Endodermal cell (in vitro differentiated cells): ENCODE results near the gene ATG2A. TPM values are rescaled to one million over a fixed set of nuclear protein-coding genes. Genes with fewer than 3 reads are reported as not detected.

Experiments used
- DNase-seq: peaks from one replicate; pipeline ENCODE4 v3.0.0-alpha.2; 2017
- H3K27ac ChIP-seq: 2 replicates; pipeline ENCODE4 v1.5.1; 2013; ENCODE audit warnings: mild to moderate bottlenecking, low read depth, low read length, moderate library complexity
- H3K27me3 ChIP-seq: 2 replicates; pipeline ENCODE4 v1.6.1; 2013; ENCODE audit warnings: mild to moderate bottlenecking, low read length, moderate library complexity; ENCODE audit not compliant: insufficient read depth, control insufficient read depth, poor library complexity, severe bottlenecking
- H3K36me3 ChIP-seq: 2 replicates; pipeline ENCODE4 v1.7.0; 2013; ENCODE audit warnings: mild to moderate bottlenecking, low read length, moderate library complexity; ENCODE audit not compliant: control insufficient read depth, insufficient read depth
- H3K4me1 ChIP-seq: one replicate; pipeline ENCODE4 v1.7.0; 2013; ENCODE audit warnings: low read length; ENCODE audit not compliant: control insufficient read depth, insufficient read depth
- H3K4me3 ChIP-seq: 2 replicates; pipeline ENCODE4 v1.5.1; 2013; ENCODE audit warnings: mild to moderate bottlenecking, low read length, moderate library complexity
- H3K9ac ChIP-seq: 2 replicates; pipeline ENCODE4 v1.6.1; 2013; ENCODE audit warnings: mild to moderate bottlenecking, low read length, moderate library complexity; ENCODE audit not compliant: poor library complexity, severe bottlenecking; ENCODE audit errors: extremely low read depth
- H3K9me3 ChIP-seq: 2 replicates; pipeline ENCODE4 v1.6.1; 2013; ENCODE audit warnings: mild to moderate bottlenecking, low read length, moderate library complexity; ENCODE audit not compliant: control insufficient read depth
- H3K27ac Mint-ChIP-seq: 2 replicates; pipeline ENCODE4 v1.8.0; 2020; ENCODE audit warnings: mixed read lengths
- H3K27me3 Mint-ChIP-seq: 2 replicates; pipeline ENCODE4 v1.8.0; 2021; ENCODE audit warnings: mild to moderate bottlenecking, mixed read lengths; ENCODE audit not compliant: insufficient read depth
- H3K36me3 Mint-ChIP-seq: 2 replicates; pipeline ENCODE4 v1.8.0; 2020; ENCODE audit warnings: low read depth, mixed read lengths
- H3K4me1 Mint-ChIP-seq: 2 replicates; pipeline ENCODE4 v1.8.0; 2020; ENCODE audit warnings: mixed read lengths
- H3K4me3 Mint-ChIP-seq: 2 replicates; pipeline ENCODE4 v1.8.0; 2020; ENCODE audit warnings: mild to moderate bottlenecking, moderate library complexity, mixed read lengths
- H3K9me3 Mint-ChIP-seq: 2 replicates; pipeline ENCODE4 v1.8.0; 2020; ENCODE audit warnings: mild to moderate bottlenecking, mixed read lengths
- CTCF ChIP-seq: fragments of 200-600 bp; sonication (generic); conservative IDR thresholded peaks from 2 replicates; pipeline ENCODE4 v1.5.0; 2021; ENCODE audit warnings: antibody characterized with exemption, mild to moderate bottlenecking
- WGBS, 2 experiments: methylation state at CpG; one replicate each; pipeline versions ENCODE4 v1.1.5 to v1.1.7; 2013; ENCODE audit warnings: missing lambda C conversion rate in 2 of 2, mixed read lengths in 1 of 2; ENCODE audit not compliant: insufficient coverage in 1 of 2, insufficient read length in 1 of 2; 5-methylcytosine and 5-hydroxymethylcytosine counted together
- microRNA-seq: library from miRNA; unstranded; fragments of <30 nt; microRNA quantifications from one replicate; pipeline ENCODE4 v1.2.0, GENCODE V29; 2020; ENCODE audit warnings: borderline microRNAs expressed
- total RNA-seq, 2 donors: library from RNA; stranded (reverse); fragmentation: NEBNext Ultra II Directional in 1 of 2; extraction: Animal tissue kit (Norgen Biotek cat#: 25700) in 1 of 2; gene quantifications; 2 replicates in 1 of 2; 3 replicates in 1 of 2; pipeline ENCODE4 v1.2.1, GENCODE V29; 2021

The ATG2A gene
- total RNA-seq, 2 donors from 2014 or later: 17.0 to 23.0 TPM

- no peak overlapping the region for H3K9ac ChIP-seq
- DNase-seq: no peak
- Mint-ChIP-seq H3K4me3 (peak overlapping the region; percentile 74), H3K4me1 (peaks cover 25% of the 10 kb centered on the region), H3K27ac (peak overlapping the region; percentile 74), H3K27me3 (no peaks in the 10 kb centered on the region), H3K9me3 (no peaks in the 10 kb centered on the region), H3K36me3 (no peaks in the 10 kb centered on the region)
- peaks cover 5% of the 10 kb centered on the region for H3K4me1 ChIP-seq
- no peak for TF ChIP-seq CTCF
- H3K36me3 ChIP-seq: no peaks in the 10 kb centered on the region
- H3K9me3 ChIP-seq: no peaks in the 10 kb centered on the region
- H3K27me3 ChIP-seq: no peaks in the 10 kb centered on the region
- H3K27ac ChIP-seq: no peak overlapping the region
- peak overlapping the region; percentile 82 for H3K4me3 ChIP-seq
- 30 to 85% methylated on average over 2 to 9 of the region's 9 CpGs for WGBS, 2 experiments
These were observed 71.8 kb downstream of the ATG2A start for GRCh38 chr11:64845129-64845775.

Small RNA genes within 50 kb of the gene (microRNA-seq; reads per million reads assigned to microRNA genes)
- gene MIR6749 (not detected), gene MIR6750 (not detected)

Other genes with a start within 250 kb of the ATG2A start
- gene NRXN2, start 194.0 kb downstream of the ATG2A start, total RNA-seq: 1 to 10 TPM in 1 of 2 donors, under 1 TPM in 1; 1.00 to 1.5 TPM
- 1 to 10 TPM in 1 of 2 donors, under 1 TPM in 1; 0.86 to 1.9 TPM for gene RASGRP2, start 173.1 kb downstream of the ATG2A start, total RNA-seq
- 1 to 10 TPM; 1.1 to 1.2 TPM for gene PYGM, start 157.2 kb downstream of the ATG2A start, total RNA-seq
- 100 to 1,000 TPM; 331 to 399 TPM for gene SF1, start 138.7 kb downstream of the ATG2A start, total RNA-seq
- gene MAP4K2, start 114.0 kb downstream of the ATG2A start, total RNA-seq: 10 to 100 TPM; 24.7 to 32.4 TPM
- 10 to 100 TPM; 44.5 to 48.7 TPM for gene MEN1, start 106.7 kb downstream of the ATG2A start, total RNA-seq
- 10 to 100 TPM; 11.1 to 12.6 TPM for gene CDC42BPG, start 72.6 kb downstream of the ATG2A start, total RNA-seq
- gene EHD1, start 38.6 kb downstream of the ATG2A start, total RNA-seq: 10 to 100 TPM; 39.7 to 43.8 TPM
- 1 to 10 TPM; 2.8 to 3.3 TPM for gene PPP2R5B, start 7.5 kb upstream of the ATG2A start, total RNA-seq
- gene GPHA2, start 18.7 kb upstream of the ATG2A start, total RNA-seq: under 1 TPM in 1 of 2 donors, not detected in 1; 0.77 TPM
- gene MAJIN, start 54.9 kb upstream of the ATG2A start, total RNA-seq: not detected
- gene BATF2, start 79.8 kb upstream of the ATG2A start, total RNA-seq: under 1 TPM in 1 of 2 donors, not detected in 1; 0.27 TPM
- gene ARL2, start 97.0 kb upstream of the ATG2A start, total RNA-seq: 100 to 1,000 TPM; 127 to 199 TPM
- gene SNX15, start 110.2 kb upstream of the ATG2A start, total RNA-seq: 10 to 100 TPM; 14.2 to 16.4 TPM
- 10 to 100 TPM; 11.4 to 12.0 TPM for gene SAC3D1, start 124.0 kb upstream of the ATG2A start, total RNA-seq
- gene NAALADL1, start 141.3 kb upstream of the ATG2A start, total RNA-seq: 1 to 10 TPM; 2.2 to 4.5 TPM
- 10 to 100 TPM; 48.1 to 82.6 TPM for gene CDCA5, start 166.8 kb upstream of the ATG2A start, total RNA-seq
- 10 to 100 TPM; 35.7 to 46.6 TPM for gene ZFPL1, start 167.0 kb upstream of the ATG2A start, total RNA-seq
- 100 to 1,000 TPM; 107 to 113 TPM for gene VPS51, start 179.0 kb upstream of the ATG2A start, total RNA-seq
- gene TM7SF2, start 194.7 kb upstream of the ATG2A start, total RNA-seq: 100 to 1,000 TPM in 1 of 2 donors, 10 to 100 TPM in 1; 97.9 to 108 TPM
- 10 to 100 TPM; 11.0 to 11.8 TPM for gene ZNHIT2, start 200.5 kb upstream of the ATG2A start, total RNA-seq
- gene FAU, start 204.9 kb upstream of the ATG2A start, total RNA-seq: 100 to 1,000 TPM; 774 to 802 TPM
- 10 to 100 TPM; 53.9 to 56.6 TPM for gene MRPL49, start 205.1 kb upstream of the ATG2A start, total RNA-seq
- gene SYVN1, start 217.3 kb upstream of the ATG2A start, total RNA-seq: 10 to 100 TPM; 30.4 to 39.5 TPM